Aorta (tissue), 5 donors: Measurements from ENCODE around the gene FAM3A. TPM values are rescaled to one million over a fixed set of nuclear protein-coding genes. Genes with fewer than 3 reads are reported as not detected.
A peak's percentile ranks its signal among the peaks of the same experiment; 100 is the strongest.

Experiments
- ATAC-seq: fragments of 200-7000 bp; cut with Tn5 transposase; one replicate; pipeline ENCODE4 v1.9.1; 2022; ENCODE audit warnings: moderate library complexity; ENCODE audit not compliant: low FRiP score
- DNase-seq, 2 donors: peaks; one replicate each; pipeline ENCODE4 v3.0.0-alpha.2; 2020
- H3K27ac ChIP-seq, 2 donors: one replicate each; pipeline ENCODE4 v1.5.1; 2013; ENCODE audit warnings: low read length in 2 of 2, mild to moderate bottlenecking in 2 of 2, moderate library complexity in 2 of 2, control low read depth in 1 of 2, inconsistent platforms in 1 of 2, low read depth in 1 of 2
- H3K27me3 ChIP-seq, 2 donors: one replicate each; pipeline ENCODE4 v1.6.1; 2013; ENCODE audit warnings: control low read depth in 1 of 2, low read length in 1 of 2, mild to moderate bottlenecking in 1 of 2, moderate library complexity in 1 of 2; ENCODE audit not compliant: insufficient read depth in 2 of 2, control insufficient read depth in 1 of 2
- H3K36me3 ChIP-seq, 2 donors: one replicate each; pipeline ENCODE4 v1.6.1; 2013; ENCODE audit warnings: control low read depth in 1 of 2, low read length in 1 of 2, mild to moderate bottlenecking in 1 of 2; ENCODE audit not compliant: insufficient read depth in 2 of 2, control insufficient read depth in 1 of 2
- H3K4me1 ChIP-seq, 2 donors: one replicate each; pipeline ENCODE4 v1.6.1; 2013; ENCODE audit warnings: low read length in 2 of 2, control low read depth in 1 of 2, mild to moderate bottlenecking in 1 of 2, moderate library complexity in 1 of 2; ENCODE audit not compliant: insufficient read depth in 2 of 2, control insufficient read depth in 1 of 2
- H3K4me3 ChIP-seq, 2 donors: one replicate each; pipeline ENCODE4 v1.5.1; 2013; ENCODE audit warnings: low read length in 2 of 2, control low read depth in 1 of 2, mild to moderate bottlenecking in 1 of 2
- H3K9me3 ChIP-seq: one replicate; pipeline ENCODE4 v1.6.1; 2013; ENCODE audit warnings: mild to moderate bottlenecking, low read length; ENCODE audit not compliant: control insufficient read depth
- WGBS, 2 donors: extraction: QIAGEN DNeasy Blood & Tissue Kit; methylation state at CpG; one replicate each; pipeline ENCODE4 v1.1.7; 2013; 5-methylcytosine and 5-hydroxymethylcytosine counted together
- intact Hi-C, 2 donors: fragments of 100-400 bp; cut with DNase I; formaldehyde crosslinking; loops; one replicate each; pipeline versions ENCODE4 v1.14.2 to v1.15.0; 2022
- polyA plus RNA-seq, 2 donors: library from polyadenylated mRNA; stranded (reverse); fragments of 200-250 nt; gene quantifications; one replicate each; pipeline ENCODE4 v1.2.3, GENCODE V29; 2013
- total RNA-seq, 2 donors: library from RNA; stranded (reverse); fragmentation: NEBNext Ultra II Directional; extraction: Animal tissue kit (Norgen Biotek cat#: 25700); gene quantifications; one replicate each; pipeline ENCODE4 v1.2.1, GENCODE V29; 2021
- donor health status: healthy with polysubstance abuse.
- donor health status: Bipolar disorder and iron deficiency.
- donor health status: DM: no; HTN: no; CAD: no.
- donor health status: DM: no; HTN: no; CAD: no.
- donor health status: DM: yes; HTN: yes; CAD: no.

The FAM3A gene
- total and polyA plus RNA-seq, 4 donors: 26.1 to 101 (median 38.0) TPM

DNA sequence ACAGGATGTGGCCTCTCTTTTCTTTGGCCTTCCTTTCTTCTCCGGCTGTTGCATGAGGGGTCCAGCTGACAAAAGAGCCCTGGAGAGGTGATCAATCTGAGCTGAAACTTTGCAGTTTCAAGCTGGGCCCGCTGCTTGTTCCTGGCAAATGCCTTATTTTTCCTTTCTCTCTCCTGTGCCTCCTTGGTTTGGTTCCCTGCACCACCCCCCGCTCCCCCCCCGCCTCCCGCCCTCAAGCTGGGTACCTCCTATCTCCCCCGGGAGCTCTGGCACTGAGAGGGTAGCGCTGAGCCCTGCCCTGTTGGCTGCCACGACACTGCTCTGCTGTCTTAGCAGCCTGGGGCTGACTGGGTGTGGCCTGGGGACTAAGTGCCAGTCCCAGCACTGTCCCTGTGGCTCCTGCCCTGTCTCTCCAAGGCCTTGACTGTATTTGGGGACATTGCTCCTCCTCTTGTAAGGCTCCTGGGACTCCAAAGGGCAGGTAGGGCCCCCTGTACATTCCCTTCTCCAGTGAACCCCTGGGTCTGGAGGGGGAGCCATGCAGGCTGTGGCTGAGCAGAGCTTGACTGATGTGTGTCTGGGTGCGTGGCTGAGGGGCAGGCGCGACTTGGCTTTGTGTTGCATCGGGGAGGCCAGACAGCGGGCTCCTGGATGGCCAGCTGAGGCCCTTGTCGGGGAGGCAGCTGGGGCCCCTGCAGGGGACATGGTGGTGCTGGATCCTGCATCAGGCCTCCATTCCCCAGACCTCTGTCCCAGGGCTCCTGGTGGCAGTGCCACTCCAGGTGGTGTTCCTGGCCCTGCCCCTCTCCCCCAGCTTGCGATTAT lies 56.9 kb downstream of the FAM3A start:
- WGBS, 2 donors: 5 to 49% methylated on average over 12 to 15 of the region's 15 CpGs
- Histone ChIP-seq H3K4me1 (no peaks in the 10 kb centered on the region), H3K4me3 (peak overlapping the region; percentile 37 to 88), H3K36me3 (no peaks in the 10 kb centered on the region), H3K27me3 (peaks cover 0 to 2% of the 10 kb centered on the region in 2 donors), H3K27ac (peak overlapping the region in 1 of 2 donors; percentile 50), H3K9me3 (no peaks in the 10 kb centered on the region)
- ATAC-seq: peak; percentile 44
- intact Hi-C loops: no loop called here
- peak in 1 of 2 donors; percentile 67 for DNase-seq

GRCh38 chrX:154458116-154458953 lies 57.7 kb downstream of the FAM3A start, which contains the start of gene PLXNA3:
TSS of gene PLXNA3 (plus strand) at chrX:154458281. CDS start at chrX:154460184, 1,903 bp downstream.
- peaks cover 0 to 2% of the 10 kb centered on the region in 2 donors for H3K27me3 ChIP-seq
- no peaks in the 10 kb centered on the region for H3K9me3 ChIP-seq
- no peaks in the 10 kb centered on the region for H3K4me1 ChIP-seq
- intact Hi-C loops: no loop called here
- WGBS, 2 donors: 0 to 37% methylated on average over 31 to 88 of the region's 88 CpGs
- H3K4me3 ChIP-seq: peak within 1 kb of the TSS; percentile 37 to 88
- ATAC-seq (peak; percentile 71), DNase-seq (peak; percentile 72 to 85)
- H3K36me3 ChIP-seq: no peaks in the 10 kb centered on the region
- peak within 1 kb of the TSS in 1 of 2 donors; percentile 50 for H3K27ac ChIP-seq

- Histone ChIP-seq H3K36me3 (no peaks in the 10 kb centered on the region), H3K27me3 (peaks cover 0 to 2% of the 10 kb centered on the region in 2 donors), H3K27ac (peak overlapping the region in 1 of 2 donors; percentile 38), H3K9me3 (no peaks in the 10 kb centered on the region), H3K4me1 (no peaks in the 10 kb centered on the region), H3K4me3 (peak overlapping the region; percentile 37 to 88)
- intact Hi-C loops: no loop called here
- DNase-seq (no peak), ATAC-seq (peak; percentile 13)
- 3 to 33% methylated on average over 25 to 65 of the region's 65 CpGs for WGBS, 2 donors
Measured at GRCh38 chrX:154457491-154458115, 58.4 kb downstream of the FAM3A start.

Other genes starting within 250 kb of the FAM3A start
- not detected for gene TEX28, start 221.1 kb downstream of the FAM3A start, total RNA-seq
- gene TEX28, start 221.1 kb downstream of the FAM3A start, polyA plus RNA-seq: not detected
- gene TKTL1, start 220.4 kb downstream of the FAM3A start, total RNA-seq: under 1 TPM; 0.23 to 0.24 TPM
- gene TKTL1, start 220.4 kb downstream of the FAM3A start, polyA plus RNA-seq: not detected
- 1,000 to 10,000 TPM; 4,329 to 7,587 TPM for gene FLNA, start 141.6 kb downstream of the FAM3A start, total RNA-seq
- gene FLNA, start 141.6 kb downstream of the FAM3A start, polyA plus RNA-seq: 1,000 to 10,000 TPM in 1 of 2 donors, 100 to 1,000 TPM in 1; 515 to 7,857 TPM
- gene EMD, start 136.9 kb downstream of the FAM3A start, total RNA-seq: 10 to 100 TPM; 49.9 to 73.1 TPM
- 100 to 1,000 TPM in 1 of 2 donors, 10 to 100 TPM in 1; 97.7 to 157 TPM for gene EMD, start 136.9 kb downstream of the FAM3A start, polyA plus RNA-seq
- 1,000 to 10,000 TPM; 2,525 to 2,861 TPM for gene RPL10, start 117.9 kb downstream of the FAM3A start, total RNA-seq
- 1,000 to 10,000 TPM; 7,028 to 7,505 TPM for gene RPL10, start 117.9 kb downstream of the FAM3A start, polyA plus RNA-seq
- 10 to 100 TPM; 25.9 to 29.0 TPM for gene DNASE1L1, start 107.0 kb downstream of the FAM3A start, total RNA-seq
- gene DNASE1L1, start 107.0 kb downstream of the FAM3A start, polyA plus RNA-seq: 10 to 100 TPM; 37.3 to 46.2 TPM
- gene TAFAZZIN, start 104.7 kb downstream of the FAM3A start, total RNA-seq: 10 to 100 TPM; 30.8 to 59.6 TPM
- gene TAFAZZIN, start 104.7 kb downstream of the FAM3A start, polyA plus RNA-seq: 100 to 1,000 TPM in 1 of 2 donors, 1 to 10 TPM in 1; 5.5 to 129 TPM
- 10 to 100 TPM; 63.3 to 63.5 TPM for gene ATP6AP1, start 87.6 kb downstream of the FAM3A start, total RNA-seq
- gene ATP6AP1, start 87.6 kb downstream of the FAM3A start, polyA plus RNA-seq: 10 to 100 TPM; 44.1 to 77.5 TPM
- gene GDI1, start 79.1 kb downstream of the FAM3A start, total RNA-seq: 100 to 1,000 TPM; 124 to 130 TPM
- 100 to 1,000 TPM in 1 of 2 donors, 10 to 100 TPM in 1; 77.0 to 209 TPM for gene GDI1, start 79.1 kb downstream of the FAM3A start, polyA plus RNA-seq
- gene FAM50A, start 72.1 kb downstream of the FAM3A start, total RNA-seq: 10 to 100 TPM; 57.1 to 62.9 TPM
- gene FAM50A, start 72.1 kb downstream of the FAM3A start, polyA plus RNA-seq: 100 to 1,000 TPM; 138 to 246 TPM
- 10 to 100 TPM; 59.4 to 79.1 TPM for gene PLXNA3, start 58.0 kb downstream of the FAM3A start, total RNA-seq
- gene PLXNA3, start 58.0 kb downstream of the FAM3A start, polyA plus RNA-seq: 10 to 100 TPM in 1 of 2 donors, 1 to 10 TPM in 1; 6.5 to 39.7 TPM
- 1 to 10 TPM; 6.0 to 8.3 TPM for gene LAGE3, start 37.0 kb downstream of the FAM3A start, total RNA-seq
- 1 to 10 TPM; 3.5 to 9.1 TPM for gene LAGE3, start 37.0 kb downstream of the FAM3A start, polyA plus RNA-seq
- 10 to 100 TPM; 20.5 to 27.2 TPM for gene UBL4A, start 29.6 kb downstream of the FAM3A start, total RNA-seq
- 10 to 100 TPM; 24.3 to 26.6 TPM for gene UBL4A, start 29.6 kb downstream of the FAM3A start, polyA plus RNA-seq
- gene SLC10A3, start 25.6 kb downstream of the FAM3A start, total RNA-seq: 10 to 100 TPM; 24.2 to 27.7 TPM
- gene SLC10A3, start 25.6 kb downstream of the FAM3A start, polyA plus RNA-seq: 10 to 100 TPM; 16.8 to 38.8 TPM
- 10 to 100 TPM; 66.2 to 70.9 TPM for gene G6PD, start 30.6 kb upstream of the FAM3A start, total RNA-seq
- gene G6PD, start 30.6 kb upstream of the FAM3A start, polyA plus RNA-seq: 10 to 100 TPM; 19.7 to 61.8 TPM
- gene IKBKG, start 31.4 kb upstream of the FAM3A start, total RNA-seq: 10 to 100 TPM; 30.3 to 31.8 TPM
- gene IKBKG, start 31.4 kb upstream of the FAM3A start, polyA plus RNA-seq: 10 to 100 TPM; 12.0 to 51.3 TPM
- gene CTAG1A, start 68.9 kb upstream of the FAM3A start, total RNA-seq: not detected
- gene CTAG1A, start 68.9 kb upstream of the FAM3A start, polyA plus RNA-seq: not detected
- gene CTAG1B, start 103.0 kb upstream of the FAM3A start, total RNA-seq: not detected
- not detected for gene CTAG1B, start 103.0 kb upstream of the FAM3A start, polyA plus RNA-seq
- not detected for gene CTAG2, start 137.3 kb upstream of the FAM3A start, total RNA-seq
- 10 to 100 TPM in 1 of 2 donors, not detected in 1; 11.0 TPM for gene CTAG2, start 137.3 kb upstream of the FAM3A start, polyA plus RNA-seq
- gene GAB3, start 234.8 kb upstream of the FAM3A start, total RNA-seq: 10 to 100 TPM in 1 of 2 donors, 1 to 10 TPM in 1; 5.2 to 12.8 TPM
- 1 to 10 TPM; 1.6 to 4.1 TPM for gene GAB3, start 234.8 kb upstream of the FAM3A start, polyA plus RNA-seq
- gene DKC1, start 246.6 kb upstream of the FAM3A start, total RNA-seq: 10 to 100 TPM; 25.2 to 29.8 TPM
- gene DKC1, start 246.6 kb upstream of the FAM3A start, polyA plus RNA-seq: 10 to 100 TPM; 15.1 to 31.9 TPM